Measurements from ENCODE around the gene SHLD1. TPM values are rescaled to one million over a fixed set of nuclear protein-coding genes. Genes with fewer than 3 reads are reported as not detected.

Gene SHLD1
- total and polyA plus RNA-seq, 7 donors = 3.7 to 16.8 (median 8.6) TPM

- H3K27me3 ChIP-seq (ENCODE audit: insufficient read depth in 3 of 3, low read length in 2 of 3) = no peaks in the 10 kb centered on the region
- H3K4me3 ChIP-seq = no peak overlapping the region
- intact Hi-C loops (cut with DNase I) = no loop called here
- ATAC-seq (peak in 2 of 4 donors; percentile 20 to 49), DNase-seq (no peak)
- peak overlapping the region; percentile 92 for H3K27ac ChIP-seq
- peaks cover 30% of the 10 kb centered on the region for H3K4me1 ChIP-seq
- H3K9me3 ChIP-seq = no peaks in the 10 kb centered on the region
- no peak for TF ChIP-seq CTCF (IDR thresholded peaks at IDR 0.05)
- WGBS, 3 donors = 9 to 46% (median 14%) methylated on average over 1 of the region's 1 CpG
- no peaks in the 10 kb centered on the region for H3K36me3 ChIP-seq (ENCODE audit: insufficient read depth in 1 of 2, low read depth in 1 of 2)
Observed at GRCh38 chr20:5888041-5888440, 137.8 kb downstream of the SHLD1 start.

DNA sequence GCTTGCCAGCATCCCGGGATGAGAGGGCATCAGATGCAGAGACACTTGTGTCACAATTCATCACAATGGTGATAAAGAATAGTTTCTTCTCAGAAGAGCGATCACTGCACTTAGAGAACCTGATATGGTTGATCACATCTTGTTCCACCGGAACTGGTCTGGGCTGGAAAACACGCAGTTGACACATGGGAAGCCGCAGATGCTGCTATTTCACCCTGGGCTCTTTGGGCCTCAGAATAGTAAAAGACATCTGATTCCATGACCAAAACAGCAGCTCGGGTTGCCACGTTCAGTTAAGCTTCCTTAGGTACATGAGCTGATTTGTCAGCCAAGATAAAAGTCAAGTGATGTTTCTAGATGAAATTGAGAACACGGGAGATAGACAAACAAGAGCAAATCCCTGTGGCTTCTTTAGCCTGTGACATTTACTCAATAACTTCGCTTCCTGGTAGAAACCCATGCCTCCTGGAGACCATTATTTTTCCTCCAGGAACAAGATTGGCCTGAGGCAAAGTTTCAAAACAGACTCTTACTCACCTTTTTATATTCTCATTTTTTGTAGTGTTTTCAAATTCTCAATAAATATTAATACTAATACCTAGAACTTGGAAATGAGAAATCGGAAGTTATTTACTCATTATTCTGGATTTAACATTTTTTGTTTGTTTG, 140.7 kb downstream of the SHLD1 start:
- H3K27ac ChIP-seq = peak overlapping the region; percentile 79
- no peaks in the 10 kb centered on the region for H3K36me3 ChIP-seq (ENCODE audit: insufficient read depth in 1 of 2, low read depth in 1 of 2)
- ATAC-seq (peak; percentile 80 to 82 (median 82)), DNase-seq (peak; percentile 53 to 79)
- WGBS, 3 donors = 25 to 43% (median 36%) methylated on average over 10 of the region's 10 CpGs
- no peaks in the 10 kb centered on the region for H3K27me3 ChIP-seq (ENCODE audit: insufficient read depth in 3 of 3, low read length in 2 of 3)
- intact Hi-C loops (cut with DNase I) = loop anchor here in 1 of 2 donors (2.0 kb wide), 1 partner anchor 26 kb away; no protein-coding TSS in a partner anchor
- no peak overlapping the region for H3K4me3 ChIP-seq
- no peaks in the 10 kb centered on the region for H3K9me3 ChIP-seq
- H3K4me1 ChIP-seq = peaks cover 30% of the 10 kb centered on the region
- no peak for TF ChIP-seq CTCF (IDR thresholded peaks at IDR 0.05)

- no peaks in the 10 kb centered on the region for H3K27me3 ChIP-seq (ENCODE audit: insufficient read depth in 3 of 3, low read length in 2 of 3)
- TF ChIP-seq CTCF (IDR thresholded peaks at IDR 0.05) = no peak
- WGBS, 3 donors = 72 to 76% (median 75%) methylated on average over 3 of the region's 3 CpGs
- ATAC-seq = no peak
- peaks cover 12% of the 10 kb centered on the region for H3K4me1 ChIP-seq
- intact Hi-C loops (cut with DNase I) = no loop called here
- H3K36me3 ChIP-seq (ENCODE audit: insufficient read depth in 1 of 2, low read depth in 1 of 2) = no peaks in the 10 kb centered on the region
- H3K27ac ChIP-seq = no peak overlapping the region
- H3K9me3 ChIP-seq = no peaks in the 10 kb centered on the region
- no peak for DNase-seq
- no peak overlapping the region for H3K4me3 ChIP-seq
Observed at GRCh38 chr20:5893052-5893451, 142.9 kb downstream of the SHLD1 start.

GRCh38 chr20:5893621-5894020, 143.4 kb downstream of the SHLD1 start:
- Histone ChIP-seq H3K27ac (no peak overlapping the region), H3K36me3 (ENCODE audit: insufficient read depth in 1 of 2, low read depth in 1 of 2) (no peaks in the 10 kb centered on the region), H3K4me3 (no peak overlapping the region), H3K4me1 (peaks cover 9% of the 10 kb centered on the region), H3K9me3 (no peaks in the 10 kb centered on the region), H3K27me3 (ENCODE audit: insufficient read depth in 3 of 3, low read length in 2 of 3) (no peaks in the 10 kb centered on the region)
- intact Hi-C loops (cut with DNase I) = no loop called here
- TF ChIP-seq CTCF (IDR thresholded peaks at IDR 0.05) = no peak
- no peak for ATAC-seq
- DNase-seq = no peak
- 79 to 85% (median 83%) methylated on average over 2 of the region's 2 CpGs for WGBS, 3 donors

DNA sequence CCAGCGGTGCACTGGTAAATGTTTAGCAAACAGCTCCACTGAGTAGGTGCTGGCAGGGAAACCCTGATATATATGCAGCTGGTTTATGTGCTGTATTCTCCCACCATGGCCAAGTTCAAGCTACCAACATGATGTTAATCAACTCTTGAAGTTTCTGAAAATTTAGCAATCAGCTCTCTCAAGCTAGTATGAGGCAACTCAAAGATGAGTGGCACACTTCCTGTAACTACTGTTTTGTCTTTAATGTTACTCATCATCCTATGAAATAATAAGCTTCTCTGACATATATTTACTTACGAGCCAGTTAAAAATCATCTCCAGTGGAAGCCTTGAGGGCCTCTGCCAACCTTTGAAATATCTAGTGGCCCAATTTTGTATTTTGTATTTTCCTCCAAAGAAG, 145.4 kb downstream of the SHLD1 start:
- H3K36me3 ChIP-seq (ENCODE audit: insufficient read depth in 1 of 2, low read depth in 1 of 2) = no peaks in the 10 kb centered on the region
- no peaks in the 10 kb centered on the region for H3K27me3 ChIP-seq (ENCODE audit: insufficient read depth in 3 of 3, low read length in 2 of 3)
- intact Hi-C loops (cut with DNase I) = no loop called here
- H3K4me3 ChIP-seq = no peak overlapping the region
- H3K9me3 ChIP-seq = no peaks in the 10 kb centered on the region
- 85 to 90% (median 89%) methylated on average over 2 of the region's 2 CpGs for WGBS, 3 donors
- H3K27ac ChIP-seq = no peak overlapping the region
- TF ChIP-seq CTCF (IDR thresholded peaks at IDR 0.05) = no peak
- DNase-seq = no peak
- no peak for ATAC-seq
- peaks cover 9% of the 10 kb centered on the region for H3K4me1 ChIP-seq
